SKM-1 (cell line): ENCODE results near the gene KRTAP20-1.

ENCODE experiments used
- DNase-seq: peaks from one replicate; lab custom pipeline; 2025; ENCODE audit not compliant: unreplicated experiment; lab: John Stamatoyannopoulos, UW

The KRTAP20-1 gene, protein sequence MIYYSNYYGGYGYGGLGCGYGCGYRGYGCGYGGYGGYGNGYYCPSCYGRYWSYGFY

GRCh38 chr21:30616125-30616524 lies at the start of gene KRTAP20-1:
TSS of gene KRTAP20-1 (plus strand) at chr21:30616425. CDS start at chr21:30616455, 30 bp downstream.
- no peak for DNase-seq

GRCh38 chr21:30567617-30568016 lies 48.6 kb upstream of the KRTAP20-1 start:
- no peak for DNase-seq

DNA sequence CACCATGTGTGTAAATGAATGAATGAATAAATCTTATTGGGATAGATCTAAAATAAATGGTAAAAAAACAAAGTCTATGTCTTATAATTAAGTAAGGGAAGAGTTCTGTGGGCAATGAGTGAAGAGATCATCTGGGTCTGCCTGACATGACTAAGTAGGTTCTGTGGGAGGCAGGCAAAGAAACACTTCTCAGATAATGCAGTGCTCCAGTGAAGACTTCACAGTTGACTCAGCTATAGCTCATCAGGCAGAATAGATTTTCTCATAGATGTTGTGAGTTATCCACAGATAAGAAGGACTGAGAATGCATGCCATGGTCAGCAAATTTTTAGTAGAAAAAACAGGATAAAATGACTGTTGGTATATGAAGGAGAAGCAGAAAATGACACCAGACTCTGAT lies 38.5 kb upstream of the KRTAP20-1 start:
- DNase-seq: no peak

DNA sequence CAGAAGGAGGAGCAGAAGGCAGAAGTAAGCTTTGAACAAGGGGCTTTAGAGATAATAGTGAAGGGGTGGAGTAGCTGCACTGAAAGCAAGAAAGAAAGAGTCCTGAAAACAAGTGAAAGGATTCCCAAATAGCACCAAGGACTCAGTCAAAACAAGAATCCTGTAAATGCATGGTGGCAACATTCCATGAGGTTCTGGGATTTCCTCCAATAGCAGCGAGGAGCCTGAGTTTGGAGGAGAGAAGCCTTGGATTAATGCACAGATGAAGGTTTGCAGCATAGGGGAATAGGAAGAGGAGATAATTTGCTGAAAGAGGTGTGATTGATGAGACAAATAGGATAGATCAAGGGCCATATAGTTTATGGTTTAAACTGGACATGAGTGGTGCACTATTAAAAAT lies 36.9 kb upstream of the KRTAP20-1 start:
- no peak for DNase-seq

DNA sequence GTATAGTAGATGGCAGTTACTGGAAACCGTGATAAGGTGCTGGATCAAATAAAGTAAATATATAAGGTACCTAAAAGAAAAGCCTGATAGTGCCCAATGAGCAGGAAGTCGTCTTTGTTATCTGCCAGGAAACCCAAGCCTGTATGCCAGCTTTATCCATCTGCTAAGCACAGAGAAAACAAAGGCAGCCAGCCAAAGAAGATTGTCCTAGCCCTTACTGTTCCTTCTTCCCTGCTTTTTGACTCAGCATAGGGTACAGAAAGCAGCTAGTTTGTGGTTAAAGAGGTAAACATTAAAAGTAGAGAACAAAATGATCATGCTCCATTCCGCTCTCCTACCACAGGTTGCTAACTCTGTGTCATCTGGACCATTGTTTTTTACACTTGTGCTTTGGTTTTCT lies 36.1 kb upstream of the KRTAP20-1 start:
- no peak for DNase-seq

- no peak for DNase-seq
Measured at GRCh38 chr21:30582870-30583269, 33.4 kb upstream of the KRTAP20-1 start.

GRCh38 chr21:30590297-30590696 lies 25.9 kb upstream of the KRTAP20-1 start, which contains the start of gene KRTAP22-2:
TSS of gene KRTAP22-2 (minus strand) at chr21:30590397.
- DNase-seq: no peak

GRCh38 chr21:30592140-30592539 lies 24.1 kb upstream of the KRTAP20-1 start, which contains the start of gene KRTAP6-3:
TSS of gene KRTAP6-3 (plus strand) at chr21:30592440. CDS start at chr21:30592446, 6 bp downstream.
- no peak for DNase-seq

- no peak for DNase-seq
Measured at GRCh38 chr21:30598802-30599201, 17.4 kb upstream of the KRTAP20-1 start, which contains the start of gene KRTAP6-2. TSS of gene KRTAP6-2 (minus strand) at chr21:30598902. CDS start at chr21:30598874, 28 bp downstream.

GRCh38 chr21:30600787-30601186 lies 15.4 kb upstream of the KRTAP20-1 start, which contains the start of gene KRTAP22-1:
TSS of gene KRTAP22-1 (plus strand) at chr21:30601087.
- no peak for DNase-seq

DNA sequence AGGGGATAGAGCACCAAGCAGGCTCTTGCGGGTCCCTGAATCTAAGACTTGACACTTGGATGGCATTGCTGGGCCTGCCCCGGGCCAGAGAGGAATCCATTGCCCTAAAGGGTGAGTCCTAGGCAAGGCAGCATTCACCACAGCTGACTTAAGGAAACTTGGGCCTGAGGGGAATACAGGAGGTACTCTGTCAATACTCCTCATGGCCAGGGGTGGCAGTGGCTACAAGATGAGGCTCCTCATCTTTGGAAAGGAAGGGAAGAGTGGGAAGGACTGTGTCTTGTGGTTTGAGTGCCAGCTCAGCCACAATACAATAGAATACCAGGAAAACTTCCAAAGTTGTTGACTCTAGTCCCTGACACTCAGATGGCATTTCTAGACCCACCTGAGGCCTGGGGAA lies 10.3 kb upstream of the KRTAP20-1 start:
- DNase-seq: no peak

- DNase-seq: no peak
Measured at GRCh38 chr21:30612132-30612531, 4.1 kb upstream of the KRTAP20-1 start.

- no peak for DNase-seq
Measured at GRCh38 chr21:30613836-30614235, 2.4 kb upstream of the KRTAP20-1 start, which contains the start of gene KRTAP6-1. TSS of gene KRTAP6-1 (minus strand) at chr21:30613930. CDS start at chr21:30613904, 26 bp downstream.

DNA sequence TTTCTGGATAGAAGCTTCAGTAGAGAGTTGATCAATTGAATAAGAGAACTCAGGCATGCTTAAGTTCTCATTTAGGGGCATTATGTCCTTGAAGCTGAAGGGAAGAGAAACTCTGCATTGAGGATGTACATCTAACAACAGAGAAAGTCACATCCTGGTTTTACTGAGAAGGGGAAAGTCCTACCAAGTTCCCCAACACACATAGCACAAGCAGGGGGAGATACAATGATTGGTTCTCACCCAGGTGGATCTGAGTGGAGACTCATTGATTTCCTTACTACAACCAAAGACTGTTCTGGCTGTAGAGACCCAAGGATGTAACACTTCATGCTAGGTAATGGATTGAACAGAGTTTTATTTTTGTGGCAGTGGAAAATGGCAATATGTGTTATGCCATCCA lies 1.0 kb upstream of the KRTAP20-1 start:
- no peak for DNase-seq

GRCh38 chr21:30620080-30620479 lies 3.9 kb downstream of the KRTAP20-1 start:
- no peak for DNase-seq

DNA sequence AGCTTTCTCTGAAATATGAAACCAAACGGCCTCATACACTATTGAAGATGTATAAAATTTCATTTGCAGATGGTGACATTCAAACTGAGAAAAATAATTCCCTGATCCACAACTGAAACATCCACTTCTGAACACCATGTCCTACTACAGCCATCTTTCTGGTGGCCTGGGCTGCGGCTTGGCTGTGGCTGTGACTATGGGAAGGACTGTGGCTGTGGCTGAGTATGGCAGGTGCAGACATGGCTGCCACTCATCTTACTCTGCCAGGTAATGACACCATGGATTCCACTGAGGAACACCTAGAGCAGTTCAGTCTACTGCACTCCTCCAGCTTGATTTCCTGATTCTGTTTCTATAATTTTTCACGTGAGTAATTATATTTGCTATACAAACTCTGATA lies 4.3 kb downstream of the KRTAP20-1 start, which contains the start of gene KRTAP20-4:
Gene KRTAP20-4 (plus strand): TSS at position 106 of the 400 bp plus-strand sequence.
- no peak for DNase-seq

- DNase-seq: no peak
Measured at GRCh38 chr21:30623362-30623761, 7.1 kb downstream of the KRTAP20-1 start.

GRCh38 chr21:30625449-30626165 lies 9.4 kb downstream of the KRTAP20-1 start:
- DNase-seq: no peak

DNA sequence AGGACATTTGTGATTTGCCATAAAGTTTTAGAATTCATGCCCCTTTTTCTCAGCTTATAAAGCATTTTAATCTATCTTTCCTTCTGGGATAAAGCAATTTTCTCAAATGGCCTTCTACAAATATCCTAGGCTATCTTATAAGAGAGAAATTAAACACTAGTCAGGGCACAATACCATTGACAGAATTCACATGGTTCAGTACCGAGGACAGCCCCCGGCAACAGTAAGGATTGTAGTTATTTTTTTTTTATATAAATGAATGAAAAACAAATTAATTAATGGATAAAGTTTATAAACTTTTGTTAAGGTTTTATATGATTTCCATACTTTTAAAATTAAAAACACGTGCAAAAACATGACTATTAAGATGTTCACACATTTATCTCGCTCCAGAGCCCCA lies 11.9 kb downstream of the KRTAP20-1 start:
- DNase-seq: no peak

DNA sequence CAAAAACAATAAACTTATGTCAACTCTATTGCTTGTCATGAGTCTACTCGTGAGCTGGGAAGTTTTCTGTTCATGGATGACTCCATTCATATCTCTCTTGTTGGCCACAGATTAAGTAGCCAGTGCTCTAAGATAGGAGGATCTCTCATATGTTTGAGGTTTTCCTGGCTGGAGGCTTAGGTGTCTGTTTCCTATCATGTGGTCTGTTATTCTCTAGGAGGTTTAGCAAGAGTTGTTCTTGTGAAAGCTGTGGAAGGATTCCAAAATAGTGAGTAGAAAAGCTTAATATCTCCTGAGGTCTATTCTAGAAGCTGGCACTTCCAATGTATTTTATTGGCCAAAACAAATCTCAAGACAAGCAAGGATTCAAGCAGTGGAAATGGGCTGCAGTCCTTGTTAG lies 13.0 kb downstream of the KRTAP20-1 start:
- DNase-seq: no peak

- DNase-seq: no peak
Measured at GRCh38 chr21:30634906-30635305, 18.7 kb downstream of the KRTAP20-1 start, which contains the start of gene KRTAP20-2. TSS of gene KRTAP20-2 (plus strand) at chr21:30635206. CDS start at chr21:30635264, 58 bp downstream.

DNA sequence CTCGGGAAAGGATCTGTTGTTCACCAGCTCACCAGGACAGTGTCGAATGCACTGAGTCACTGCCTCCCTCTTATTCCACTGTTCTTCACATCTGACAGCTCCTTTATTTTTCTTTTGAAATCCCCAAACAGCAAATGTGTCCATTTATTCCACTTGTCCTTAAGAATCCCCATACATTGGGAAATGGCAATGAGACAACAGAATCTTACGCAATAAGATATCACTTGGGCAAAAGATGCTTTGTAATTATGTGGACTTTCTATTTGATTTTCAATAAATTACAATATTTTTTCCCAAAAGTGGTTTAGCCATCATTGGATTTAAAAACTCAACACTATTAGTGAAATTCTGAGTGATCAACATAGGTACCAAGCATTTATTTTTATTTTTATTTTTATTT lies 22.5 kb downstream of the KRTAP20-1 start:
- no peak for DNase-seq
